ENCODE measurements around the gene CHST12.

DNA sequence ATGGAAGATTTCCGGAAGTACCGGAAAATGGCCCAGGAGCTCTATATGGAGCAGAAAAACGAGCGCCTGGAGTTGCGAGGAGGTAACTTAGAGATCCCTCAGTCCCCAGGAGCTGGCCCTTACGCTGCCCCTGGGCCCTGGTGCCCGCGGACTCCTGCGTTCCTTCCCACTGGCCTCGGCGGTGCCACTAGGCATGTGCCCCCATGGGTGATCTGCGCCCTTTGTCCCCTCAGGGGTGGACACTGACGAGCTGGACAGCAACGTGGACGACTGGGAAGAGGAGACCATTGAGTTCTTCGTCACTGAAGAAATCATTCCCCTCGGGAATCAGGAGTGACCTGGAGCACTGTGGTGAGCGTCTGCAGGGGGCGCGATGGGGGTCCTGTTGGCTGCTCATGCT, 24.2 kb upstream of the CHST12 start:
- TF ChIP-seq, protein P1, sequence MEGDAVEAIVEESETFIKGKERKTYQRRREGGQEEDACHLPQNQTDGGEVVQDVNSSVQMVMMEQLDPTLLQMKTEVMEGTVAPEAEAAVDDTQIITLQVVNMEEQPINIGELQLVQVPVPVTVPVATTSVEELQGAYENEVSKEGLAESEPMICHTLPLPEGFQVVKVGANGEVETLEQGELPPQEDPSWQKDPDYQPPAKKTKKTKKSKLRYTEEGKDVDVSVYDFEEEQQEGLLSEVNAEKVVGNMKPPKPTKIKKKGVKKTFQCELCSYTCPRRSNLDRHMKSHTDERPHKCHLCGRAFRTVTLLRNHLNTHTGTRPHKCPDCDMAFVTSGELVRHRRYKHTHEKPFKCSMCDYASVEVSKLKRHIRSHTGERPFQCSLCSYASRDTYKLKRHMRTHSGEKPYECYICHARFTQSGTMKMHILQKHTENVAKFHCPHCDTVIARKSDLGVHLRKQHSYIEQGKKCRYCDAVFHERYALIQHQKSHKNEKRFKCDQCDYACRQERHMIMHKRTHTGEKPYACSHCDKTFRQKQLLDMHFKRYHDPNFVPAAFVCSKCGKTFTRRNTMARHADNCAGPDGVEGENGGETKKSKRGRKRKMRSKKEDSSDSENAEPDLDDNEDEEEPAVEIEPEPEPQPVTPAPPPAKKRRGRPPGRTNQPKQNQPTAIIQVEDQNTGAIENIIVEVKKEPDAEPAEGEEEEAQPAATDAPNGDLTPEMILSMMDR (IDR thresholded peaks at IDR 0.05), result no peak
- TF ChIP-seq POLR2A (IDR thresholded peaks at IDR 0.05), result no peak

All from right lobe of liver (tissue), 4 donors.